ENCODE data around the gene CACNA1C.

- TF ChIP-seq CTCF (conservative IDR thresholded peaks at IDR 0.05) (no peak), EZH2 (IDR thresholded peaks at IDR 0.05; ENCODE audit: low read depth) (no peak)
Observed at GRCh38 chr12:2633825-2634200, 581.0 kb downstream of the CACNA1C start.

All from PC-9 (cell line).